ENCODE results near the gene AP4B1. TPM values are rescaled to one million over a fixed set of nuclear protein-coding genes. Genes with fewer than 3 reads are reported as not detected.

AP4B1 gene
- total RNA-seq, 2 donors from 2014 or later, result 58.9 to 71.6 TPM

DNA sequence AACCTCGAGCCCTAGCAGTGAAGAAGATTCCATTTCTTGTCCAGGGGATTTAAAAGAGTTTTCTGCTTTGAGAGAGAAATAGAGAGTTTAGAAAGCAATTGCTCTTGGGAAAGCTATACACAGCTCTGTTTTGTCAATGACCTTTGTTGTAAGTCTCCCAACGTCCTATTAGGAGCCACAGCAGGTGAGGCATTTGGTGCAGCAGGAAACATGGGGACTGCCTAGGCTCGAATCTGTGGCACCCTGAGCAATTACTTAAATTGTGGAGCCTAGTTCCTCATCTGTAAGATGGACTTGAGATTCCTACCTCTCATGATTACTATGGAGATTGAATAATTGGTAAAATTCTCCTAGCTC, 8.7 kb upstream of the AP4B1 start:
- ATAC-seq (no peak), DNase-seq (ENCODE audit: low spot score in 2 of 2) (no peak)
- Mint-ChIP-seq H3K9me3 (no peaks in the 10 kb centered on the region), H3K27ac (no peak overlapping the region), H3K36me3 (peaks cover 12 to 20% of the 10 kb centered on the region in 2 donors)

GRCh38 chr1:113912594-113913311, 8.2 kb upstream of the AP4B1 start:
- DNase-seq (ENCODE audit: low spot score in 2 of 2) (no peak), ATAC-seq (no peak)
- Mint-ChIP-seq H3K27ac (no peak overlapping the region), H3K36me3 (peaks cover 12 to 25% of the 10 kb centered on the region in 2 donors), H3K9me3 (no peaks in the 10 kb centered on the region)

- peaks cover 30 to 46% of the 10 kb centered on the region in 2 donors for H3K36me3 Mint-ChIP-seq
- peak in 1 of 2 donors; percentile 1 for ATAC-seq
- H3K27ac Mint-ChIP-seq, result peak overlapping the region; percentile 92 to 99
- H3K9me3 Mint-ChIP-seq, result no peaks in the 10 kb centered on the region
- peak in 1 of 2 donors; percentile 30 for DNase-seq (ENCODE audit: low spot score in 2 of 2)
Measured at GRCh38 chr1:113905435-113905861, 849 bp upstream of the AP4B1 start.

- H3K9me3 Mint-ChIP-seq, result no peaks in the 10 kb centered on the region
- H3K36me3 Mint-ChIP-seq, result peaks cover 40 to 57% of the 10 kb centered on the region in 2 donors
- DNase-seq (ENCODE audit: low spot score in 2 of 2), result peak in 1 of 2 donors; percentile 7
- peak overlapping the region; percentile 92 to 99 for H3K27ac Mint-ChIP-seq
- peak in 1 of 2 donors; percentile 50 for ATAC-seq
Measured at GRCh38 chr1:113904293-113904673, 316 bp downstream of the AP4B1 start.

DNA sequence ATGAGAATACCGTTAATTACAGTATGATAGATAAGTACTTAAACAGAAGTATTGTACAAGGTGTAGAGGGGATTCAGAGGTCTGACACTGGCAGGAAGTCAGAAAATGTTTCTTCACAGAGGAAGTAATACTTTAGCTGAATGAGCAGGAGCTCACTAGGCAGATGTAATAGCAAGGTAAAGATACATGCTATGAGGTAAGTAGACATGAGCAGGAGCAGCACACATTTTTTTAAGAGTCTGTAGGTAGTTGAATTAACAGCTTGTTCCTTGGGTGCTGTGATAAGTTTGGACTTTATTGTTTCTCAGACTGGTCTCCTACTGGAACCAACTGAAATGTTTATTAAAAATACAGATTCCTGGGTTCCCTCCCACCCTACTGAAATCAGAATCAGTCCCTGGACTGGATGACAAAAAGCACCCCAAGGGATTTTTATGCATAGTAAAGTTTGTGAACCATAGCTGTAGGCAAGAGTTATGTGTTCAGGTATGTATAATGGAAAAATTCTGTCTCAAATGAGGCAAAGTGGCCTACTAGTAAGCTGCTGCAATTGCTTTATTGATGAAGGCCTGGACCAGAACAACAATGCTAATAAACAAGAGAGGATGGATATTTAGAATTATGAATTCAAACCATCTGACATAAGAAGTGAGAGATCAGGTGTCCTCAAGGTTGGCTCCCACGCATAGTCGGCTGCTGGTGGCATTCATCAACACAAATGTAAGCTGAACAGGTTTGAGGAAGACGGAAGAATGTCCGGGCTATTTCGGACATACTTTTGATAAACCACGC, 902 bp downstream of the AP4B1 start:
- Mint-ChIP-seq H3K9me3 (no peaks in the 10 kb centered on the region), H3K27ac (peak overlapping the region; percentile 92 to 99), H3K36me3 (peaks cover 40 to 63% of the 10 kb centered on the region in 2 donors)
- ATAC-seq (no peak), DNase-seq (ENCODE audit: low spot score in 2 of 2) (no peak)

- H3K9me3 Mint-ChIP-seq, result no peaks in the 10 kb centered on the region
- no peak for DNase-seq (ENCODE audit: low spot score in 2 of 2)
- no peak for ATAC-seq
- H3K27ac Mint-ChIP-seq, result no peak overlapping the region
- H3K36me3 Mint-ChIP-seq, result peaks cover 45 to 65% of the 10 kb centered on the region in 2 donors
Measured at GRCh38 chr1:113901191-113901590, 3.4 kb downstream of the AP4B1 start.

DNA sequence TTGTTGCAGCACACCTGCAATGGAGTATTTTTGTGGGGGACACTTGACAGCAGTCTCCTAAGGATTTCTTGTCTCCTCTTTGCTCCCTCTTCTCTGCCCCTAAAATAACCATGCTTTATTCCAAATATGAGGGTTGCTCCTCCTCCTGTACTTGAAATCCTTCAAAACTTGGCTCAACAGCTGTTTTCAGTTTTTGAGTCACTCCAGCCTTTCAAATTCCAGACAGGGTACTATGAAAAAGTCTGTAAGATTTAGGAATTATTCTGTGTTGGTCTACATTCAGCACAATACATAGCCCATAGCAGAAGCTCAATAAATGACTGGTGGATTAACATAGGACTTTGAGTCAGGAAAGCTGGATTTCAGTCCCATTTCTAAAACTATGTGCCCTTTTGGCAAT, 5.5 kb downstream of the AP4B1 start:
- peaks cover 38 to 65% of the 10 kb centered on the region in 2 donors for H3K36me3 Mint-ChIP-seq
- ATAC-seq (no peak), DNase-seq (ENCODE audit: low spot score in 2 of 2) (no peak)
- H3K9me3 Mint-ChIP-seq, result no peaks in the 10 kb centered on the region
- no peak overlapping the region for H3K27ac Mint-ChIP-seq

- peak in 1 of 2 donors; percentile 56 for ATAC-seq
- DNase-seq (ENCODE audit: low spot score in 2 of 2), result no peak
- H3K9me3 Mint-ChIP-seq, result no peaks in the 10 kb centered on the region
- H3K27ac Mint-ChIP-seq, result peak overlapping the region; percentile 43 to 63
- peaks cover 30 to 64% of the 10 kb centered on the region in 2 donors for H3K36me3 Mint-ChIP-seq
Measured at GRCh38 chr1:113898241-113898814, 6.3 kb downstream of the AP4B1 start.

DNA sequence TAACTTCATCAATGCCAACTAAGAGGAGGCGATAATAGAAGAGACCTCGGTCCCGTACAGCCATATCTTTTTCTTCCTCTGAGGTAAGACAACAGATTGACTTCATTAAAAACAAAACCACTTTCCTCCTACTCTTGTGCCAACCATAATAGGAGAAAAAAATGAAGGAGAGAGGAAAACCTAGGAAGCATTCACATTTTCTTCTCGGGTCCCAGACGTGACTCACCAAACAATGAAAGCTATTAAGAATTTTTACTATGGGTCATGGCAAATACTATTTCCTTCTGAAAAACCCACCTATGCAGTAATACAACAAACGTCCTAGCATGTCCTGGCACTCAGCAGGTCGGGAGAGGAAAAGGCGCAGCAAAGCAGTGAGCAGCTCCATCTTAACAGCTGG, 8.6 kb downstream of the AP4B1 start:
- Mint-ChIP-seq H3K27ac (no peak overlapping the region), H3K9me3 (no peaks in the 10 kb centered on the region), H3K36me3 (peaks cover 15 to 46% of the 10 kb centered on the region in 2 donors)
- no peak for DNase-seq (ENCODE audit: low spot score in 2 of 2)
- ATAC-seq, result no peak

DNA sequence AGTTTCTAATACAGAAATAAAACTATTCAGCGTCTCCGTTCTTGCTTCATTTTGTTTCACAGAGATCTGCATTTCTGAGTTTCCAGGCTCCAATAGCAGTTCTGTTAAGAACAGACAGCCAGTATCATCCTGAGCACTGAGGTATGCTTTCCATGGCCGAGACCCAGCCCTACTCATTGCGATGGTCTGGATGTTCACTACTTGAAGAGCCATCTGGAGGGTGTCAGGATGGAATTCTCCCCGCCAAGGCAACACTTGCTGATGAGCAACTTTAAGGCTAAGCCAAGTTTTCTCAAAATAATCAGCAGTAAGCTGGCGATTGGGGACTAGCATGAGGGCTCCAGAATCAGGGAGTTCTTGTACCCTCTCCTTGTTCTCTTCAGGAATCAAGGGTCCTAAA, 9.5 kb downstream of the AP4B1 start:
- ATAC-seq (no peak), DNase-seq (ENCODE audit: low spot score in 2 of 2) (no peak)
- Mint-ChIP-seq H3K36me3 (peaks cover 12 to 38% of the 10 kb centered on the region in 2 donors), H3K9me3 (no peaks in the 10 kb centered on the region), H3K27ac (no peak overlapping the region)

GRCh38 chr1:113893267-113893666, 11.3 kb downstream of the AP4B1 start:
- peaks cover 1 to 20% of the 10 kb centered on the region in 2 donors for H3K36me3 Mint-ChIP-seq
- no peak for ATAC-seq
- H3K27ac Mint-ChIP-seq, result peak overlapping the region in 1 of 2 donors; percentile 19
- DNase-seq (ENCODE audit: low spot score in 2 of 2), result no peak
- H3K9me3 Mint-ChIP-seq, result no peaks in the 10 kb centered on the region

GRCh38 chr1:113891631-113892220, 12.9 kb downstream of the AP4B1 start:
- ATAC-seq (no peak), DNase-seq (ENCODE audit: low spot score in 2 of 2) (no peak)
- Mint-ChIP-seq H3K36me3 (peaks cover 0 to 10% of the 10 kb centered on the region in 2 donors), H3K9me3 (no peaks in the 10 kb centered on the region), H3K27ac (peak overlapping the region in 1 of 2 donors; percentile 22)

DNA sequence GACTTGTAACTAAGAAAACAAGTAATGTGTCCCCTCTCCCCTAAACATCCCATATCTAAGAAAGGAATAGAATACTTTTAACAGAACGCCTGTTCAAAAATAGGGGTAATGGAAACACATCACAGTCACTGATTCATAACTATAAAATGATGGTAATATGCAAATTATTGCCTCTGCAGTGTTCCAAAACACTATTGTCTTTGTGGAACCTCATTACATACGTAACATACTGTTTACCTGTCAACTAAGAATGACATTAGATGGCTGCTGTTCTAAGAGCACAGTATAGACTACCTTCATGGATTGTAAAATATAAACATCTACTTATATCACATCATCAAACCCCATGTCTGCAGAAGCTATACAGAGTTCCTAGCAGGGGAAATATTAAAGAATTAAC, 13.8 kb downstream of the AP4B1 start:
- DNase-seq (ENCODE audit: low spot score in 2 of 2) (no peak), ATAC-seq (peak in 1 of 2 donors; percentile 60)
- Mint-ChIP-seq H3K27ac (no peak overlapping the region), H3K36me3 (peaks cover 0 to 7% of the 10 kb centered on the region in 2 donors), H3K9me3 (no peaks in the 10 kb centered on the region)

GRCh38 chr1:113887402-113888175, 17.0 kb downstream of the AP4B1 start, which contains the start of gene BCL2L15:
BCL2L15 (minus strand) TSS chr1:113887581; CDS start chr1:113887375, 206 bp downstream.
- no peaks in the 10 kb centered on the region for H3K9me3 Mint-ChIP-seq
- H3K27ac Mint-ChIP-seq, result peak within 1 kb of the TSS in 1 of 2 donors; percentile 10
- no peak for ATAC-seq

DNA sequence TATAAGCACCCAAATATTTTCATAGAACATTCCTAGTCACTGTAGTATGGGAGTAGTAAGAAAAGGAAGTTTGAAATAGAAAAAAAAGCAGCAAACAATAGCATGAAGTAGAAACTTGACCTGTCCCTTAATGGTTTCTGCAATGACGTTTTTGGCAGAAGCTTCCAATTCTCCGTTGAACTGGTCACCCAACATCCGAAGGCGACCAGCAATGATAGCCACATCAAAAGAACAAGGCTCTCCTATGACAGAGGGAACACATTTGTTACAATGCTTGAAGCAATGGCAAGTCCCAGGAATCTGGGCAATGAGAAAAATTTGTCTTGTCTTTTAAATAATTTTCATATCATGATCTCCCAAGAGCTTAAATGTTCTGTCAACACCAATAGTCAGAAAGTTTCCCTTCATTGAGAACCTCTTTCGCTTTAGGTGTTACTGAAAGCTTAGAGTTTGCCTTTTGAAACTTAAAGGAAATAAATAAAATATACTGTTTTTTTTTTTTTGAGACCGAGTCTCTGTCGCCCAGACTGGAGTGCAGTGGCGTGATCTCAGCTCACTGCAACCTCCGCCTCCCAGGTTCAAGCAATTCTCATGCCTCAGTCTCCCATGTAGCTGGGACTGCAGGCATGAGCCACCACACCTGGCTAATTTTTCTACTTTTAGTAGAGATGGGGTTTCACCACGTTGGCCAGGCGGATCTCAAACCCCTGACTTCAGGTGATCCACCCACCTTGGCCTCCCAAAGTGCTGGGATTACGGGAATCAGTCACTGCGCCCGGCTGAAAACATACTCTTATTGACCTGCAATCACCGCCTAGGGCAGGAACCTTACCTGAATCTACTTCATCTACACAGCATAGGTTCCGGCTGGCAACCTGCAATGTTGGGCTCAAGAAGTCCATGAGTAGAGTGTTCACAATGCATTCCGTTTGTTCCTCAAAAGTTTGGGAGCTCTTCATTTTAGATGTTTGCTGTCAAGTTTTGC, 17.9 kb downstream of the AP4B1 start:
- DNase-seq (ENCODE audit: low spot score in 2 of 2), result no peak

More at GRCh38 chr1:113887402-113888175, 17.0 kb downstream of the AP4B1 start, which contains the start of gene BCL2L15:
- DNase-seq (ENCODE audit: low spot score in 2 of 2), result no peak
- peaks cover 0 to 5% of the 10 kb centered on the region in 2 donors for H3K36me3 Mint-ChIP-seq

More for the DNA sequence above, 17.9 kb downstream of the AP4B1 start:
- Mint-ChIP-seq H3K27ac (peak overlapping the region in 1 of 2 donors; percentile 10), H3K36me3 (no peaks in the 10 kb centered on the region), H3K9me3 (no peaks in the 10 kb centered on the region)
- ATAC-seq, result no peak

All from activated naive CD4-positive, alpha-beta T cell treated with anti-CD3 and anti-CD28 coated beads, Interleukin-2, amount 50 U/mL, for 72 hours (primary cell).